NCI-H526 (cell line): ENCODE results near the gene KLHL9.

Source experiments
- DNase-seq, 2 experiments: peaks; one replicate each; lab custom pipeline; 2025; lab: John Stamatoyannopoulos, UW

KLHL9 gene

GRCh38 chr9:21317956-21318923, 17.0 kb downstream of the KLHL9 start:
- peak; percentile 31 to 69 for DNase-seq

- peak in 1 of 2 experiments; percentile 9 for DNase-seq
These were observed 18.3 kb downstream of the KLHL9 start for GRCh38 chr9:21316860-21317259.

DNA sequence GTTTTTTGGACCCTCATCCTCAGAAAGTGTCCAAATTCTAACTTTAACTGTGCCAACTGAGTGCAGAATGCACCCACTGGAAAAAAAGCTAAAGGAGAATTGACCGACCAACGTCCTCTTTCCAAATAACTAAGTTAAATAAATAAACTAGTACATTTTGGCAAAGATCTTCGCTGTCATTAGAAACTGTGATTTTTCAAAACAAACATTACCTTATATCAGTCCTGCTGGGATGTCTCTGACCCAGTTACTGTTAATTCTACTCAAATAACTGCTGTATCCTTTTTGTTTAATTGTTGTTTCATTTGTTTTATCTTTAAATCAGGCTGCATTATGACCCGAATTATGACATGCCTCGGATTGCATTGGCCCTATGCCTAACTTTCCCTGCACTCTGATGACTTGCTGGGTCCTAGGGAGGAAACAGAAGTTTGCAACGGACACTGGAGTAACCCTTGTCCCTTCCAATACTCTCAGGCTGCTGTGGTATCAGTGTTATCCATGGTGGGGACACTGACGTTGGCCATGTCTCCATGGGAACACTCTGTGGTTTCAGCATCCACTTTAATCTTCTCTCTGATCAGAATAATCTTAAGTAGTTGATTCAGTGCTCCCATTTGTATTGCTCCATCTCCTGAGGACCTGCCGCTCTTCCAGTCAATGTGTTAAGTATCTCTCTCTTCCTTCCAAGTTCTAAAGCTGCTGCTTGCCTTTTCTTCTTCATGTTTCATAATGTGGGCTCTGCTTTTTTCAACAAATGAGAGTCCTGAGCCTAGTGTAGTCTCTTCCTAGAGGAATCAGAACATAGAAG, 19.0 kb downstream of the KLHL9 start:
- peak in 1 of 2 experiments; percentile 2 for DNase-seq

DNA sequence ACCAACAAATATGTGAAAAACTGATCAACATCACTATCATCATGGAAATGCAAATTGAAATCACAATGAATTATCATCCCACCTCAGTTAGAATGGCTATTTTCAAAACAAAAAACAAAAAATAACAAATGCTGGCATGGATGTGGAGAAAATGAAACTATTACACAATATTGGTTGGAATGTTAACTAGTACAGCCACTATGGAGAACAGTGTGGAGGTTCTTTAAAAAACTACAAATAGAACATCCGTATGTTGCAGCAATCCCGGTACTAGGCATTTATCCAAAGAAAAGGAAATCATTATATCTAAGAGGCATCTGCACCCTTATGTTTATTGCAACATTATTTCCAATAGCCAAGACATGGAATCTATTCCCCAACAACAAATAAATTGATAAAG, 21.1 kb downstream of the KLHL9 start:
- DNase-seq, result no peak

DNA sequence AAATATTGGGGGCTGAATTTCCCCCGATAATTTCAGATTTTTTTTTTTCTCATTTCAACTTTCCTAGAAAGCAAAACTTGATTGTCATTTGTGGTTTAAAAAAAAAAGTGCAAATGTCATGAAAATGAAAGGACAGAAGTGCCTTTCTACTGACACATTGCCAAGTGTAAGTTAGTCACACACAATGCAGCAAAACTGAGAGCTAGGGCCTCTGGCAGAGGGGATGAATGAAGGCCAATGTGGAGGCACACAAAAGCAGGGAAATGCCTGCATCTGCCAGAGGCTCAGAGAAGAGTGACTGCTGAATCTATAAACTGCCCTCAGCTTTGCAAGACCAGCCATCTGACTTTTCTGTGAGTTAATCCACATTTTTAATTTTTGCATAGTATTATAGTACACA, 23.3 kb downstream of the KLHL9 start:
- no peak for DNase-seq

DNA sequence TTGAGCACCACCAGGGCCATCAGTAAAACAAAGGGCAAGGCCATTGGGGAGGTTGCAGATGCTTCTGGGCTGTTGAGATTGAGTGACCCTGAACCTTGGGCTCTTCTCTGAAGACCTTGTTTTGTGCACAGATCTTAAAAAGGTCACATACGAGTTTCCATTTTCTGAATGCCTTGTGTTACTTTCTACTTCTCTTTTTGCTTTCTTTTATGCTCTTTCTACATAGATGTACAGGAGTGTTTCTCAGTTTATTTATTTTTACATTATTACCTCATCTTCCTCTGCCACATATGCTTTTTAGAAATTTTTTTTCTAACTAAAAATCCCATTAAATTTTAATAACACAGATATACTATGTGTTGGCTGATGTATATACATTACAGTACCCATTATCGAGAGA, 30.0 kb downstream of the KLHL9 start, which contains the start of gene IFNA5:
IFNA5 (minus strand) TSS at position 101 of the 400 bp plus-strand sequence; CDS start at position 44, 57 bp downstream.
- DNase-seq, result no peak

GRCh38 chr9:21295992-21296391, 39.2 kb downstream of the KLHL9 start:
- no peak for DNase-seq

GRCh38 chr9:21294904-21295538, 40.2 kb downstream of the KLHL9 start:
- DNase-seq, result no peak

GRCh38 chr9:21294364-21294774, 40.8 kb downstream of the KLHL9 start:
- no peak for DNase-seq

GRCh38 chr9:21289848-21290247, 45.4 kb downstream of the KLHL9 start:
- DNase-seq, result no peak

- no peak for DNase-seq
These were observed 47.9 kb downstream of the KLHL9 start for GRCh38 chr9:21287280-21287679.

DNA sequence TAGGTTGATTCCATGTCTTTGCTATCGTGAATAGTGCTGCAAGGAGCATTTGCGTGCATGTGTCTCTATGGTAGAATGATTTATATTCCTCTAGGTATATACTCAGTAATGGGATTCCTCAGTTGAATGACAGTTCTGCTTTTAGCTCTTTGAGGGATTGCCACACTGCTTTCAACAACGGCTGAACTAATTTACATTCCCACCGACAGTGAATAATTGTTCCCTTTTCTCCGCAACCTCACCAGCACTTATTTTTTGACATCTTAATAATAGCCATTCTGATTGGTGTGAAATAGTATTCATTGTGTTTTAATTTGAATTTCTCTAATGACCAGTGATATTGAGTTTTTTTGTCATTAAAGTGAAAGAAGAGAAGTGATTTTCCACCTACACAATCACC, 48.5 kb downstream of the KLHL9 start:
- DNase-seq, result no peak

GRCh38 chr9:21286099-21286498, 49.1 kb downstream of the KLHL9 start:
- no peak for DNase-seq

DNA sequence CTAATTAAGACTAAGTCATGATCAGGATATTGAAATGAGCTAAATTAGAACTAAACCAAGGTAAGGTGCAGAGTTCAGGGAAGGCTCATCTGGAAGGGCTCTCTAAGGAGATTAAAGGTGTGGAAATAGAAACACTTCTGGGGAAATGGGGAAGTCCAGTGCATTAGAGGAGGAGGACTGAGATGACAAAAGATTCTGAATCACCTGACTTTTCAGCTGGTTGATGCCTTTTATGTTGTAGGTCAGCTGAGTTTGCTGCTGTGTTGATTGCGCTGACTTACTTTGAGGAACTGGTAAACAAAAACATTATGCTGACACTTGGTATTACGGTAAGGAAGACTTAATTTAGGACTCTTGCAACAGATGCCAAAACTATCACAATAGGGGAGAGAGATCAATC, 53.9 kb downstream of the KLHL9 start:
- DNase-seq, result no peak
